ENCODE data around the gene MEX3A. TPM values are rescaled to one million over a fixed set of nuclear protein-coding genes. Genes with fewer than 3 reads are reported as not detected.
"Not testable (repeated sequence)": the region's sequence is repeated elsewhere in the genome, so short reads cannot be mapped to it uniquely, and the experiment has no call there.

MEX3A gene
- total RNA-seq, 1 donor from 2014 or later, result 7.1 TPM

GRCh38 chr1:156055281-156056048 lies 26.8 kb downstream of the MEX3A start:
- no peak for DNase-seq (ENCODE audit: low read depth)

DNA sequence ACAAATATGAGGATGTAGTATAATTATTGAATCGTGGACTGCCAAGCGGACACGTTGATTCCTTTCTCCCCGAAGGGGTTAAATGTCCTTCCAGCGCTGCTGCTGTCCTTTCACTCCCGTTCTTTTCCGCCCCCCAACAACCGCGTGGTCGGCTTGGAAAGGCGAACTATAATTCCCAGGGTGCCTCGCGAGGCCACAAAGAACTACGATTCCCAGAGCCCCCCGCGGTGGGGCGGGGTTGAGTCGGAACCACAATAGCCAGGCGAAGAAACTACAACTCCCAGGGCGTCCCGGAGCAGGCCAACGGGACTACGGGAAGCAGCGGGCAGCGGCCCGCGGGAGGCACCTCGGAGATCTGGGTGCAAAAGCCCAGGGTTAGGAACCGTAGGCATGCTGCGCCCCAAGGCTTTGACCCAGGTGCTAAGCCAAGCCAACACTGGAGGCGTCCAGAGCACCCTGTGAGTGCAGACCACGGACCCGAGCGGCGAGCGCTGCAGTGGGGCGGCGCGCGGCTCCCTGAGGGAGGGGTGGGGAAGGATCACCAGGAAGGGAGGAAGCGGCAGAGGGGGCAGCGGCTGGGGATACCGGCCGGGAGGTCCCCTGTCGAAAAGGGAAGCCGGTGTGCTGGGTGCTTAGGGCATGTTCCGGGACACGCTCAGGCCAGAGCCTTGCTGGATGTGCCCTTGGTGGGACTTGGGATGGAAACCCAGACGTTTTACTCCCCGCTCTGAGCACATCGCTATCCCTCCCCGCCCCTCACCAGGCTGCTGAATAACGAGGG lies 27.6 kb downstream of the MEX3A start, which contains the start of gene LAMTOR2:
Gene LAMTOR2, plus strand, starts transcription at position 283 of the 781 bp plus-strand sequence. Its CDS starts 108 bp downstream, at position 391.
- DNase-seq (ENCODE audit: low read depth), result peak; percentile 89

GRCh38 chr1:156053768-156054499 lies 28.3 kb downstream of the MEX3A start, which contains the start of gene UBQLN4:
Gene UBQLN4, minus strand, starts transcription at chr1:156053798. Its CDS starts 97 bp downstream, at chr1:156053701.
- peak; percentile 48 for DNase-seq (ENCODE audit: low read depth)

DNA sequence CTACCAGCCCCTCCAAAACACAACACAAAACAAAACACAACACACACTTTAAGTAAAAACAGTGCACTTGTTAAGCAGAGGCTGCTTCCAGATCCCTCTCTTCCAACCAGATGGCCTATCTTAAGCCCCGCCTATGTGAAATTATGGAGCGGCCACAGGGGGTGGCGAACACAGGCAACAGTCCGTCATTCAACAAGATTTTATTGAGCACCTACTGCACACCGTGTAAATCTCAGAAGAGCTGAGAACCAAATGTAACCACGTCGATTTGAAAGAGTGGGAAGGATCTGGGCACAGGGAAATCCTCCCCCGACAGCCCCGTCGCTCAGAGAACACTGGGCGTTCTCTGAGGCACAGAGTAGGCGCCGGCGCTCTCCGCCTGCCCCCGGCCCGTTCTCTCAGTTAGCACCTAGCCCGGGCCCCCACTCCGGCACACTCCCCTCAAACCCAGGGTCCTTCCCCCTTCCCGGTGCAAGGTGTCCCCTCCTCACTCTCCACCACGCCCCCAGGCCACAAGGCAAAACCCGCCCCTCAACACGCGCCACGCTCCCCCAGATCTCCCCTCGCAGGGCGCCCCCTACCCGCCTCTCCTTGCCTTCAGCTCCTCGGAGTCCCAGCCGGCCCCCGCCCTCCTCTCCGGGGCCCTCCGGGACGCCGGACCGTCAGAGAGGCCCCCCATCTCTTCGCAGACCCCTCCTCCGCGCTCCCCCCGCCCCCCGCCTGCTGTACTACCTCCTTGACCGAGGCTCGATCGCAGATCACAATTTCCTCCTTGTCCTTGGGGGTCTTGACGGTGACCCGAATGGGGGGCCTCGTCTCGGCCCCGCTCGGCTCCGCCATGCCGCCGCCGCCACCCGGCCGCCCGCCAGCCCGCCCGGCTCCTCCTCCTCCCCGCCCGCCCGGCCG lies 29.1 kb downstream of the MEX3A start:
- DNase-seq (ENCODE audit: low read depth), result peak; percentile 59

DNA sequence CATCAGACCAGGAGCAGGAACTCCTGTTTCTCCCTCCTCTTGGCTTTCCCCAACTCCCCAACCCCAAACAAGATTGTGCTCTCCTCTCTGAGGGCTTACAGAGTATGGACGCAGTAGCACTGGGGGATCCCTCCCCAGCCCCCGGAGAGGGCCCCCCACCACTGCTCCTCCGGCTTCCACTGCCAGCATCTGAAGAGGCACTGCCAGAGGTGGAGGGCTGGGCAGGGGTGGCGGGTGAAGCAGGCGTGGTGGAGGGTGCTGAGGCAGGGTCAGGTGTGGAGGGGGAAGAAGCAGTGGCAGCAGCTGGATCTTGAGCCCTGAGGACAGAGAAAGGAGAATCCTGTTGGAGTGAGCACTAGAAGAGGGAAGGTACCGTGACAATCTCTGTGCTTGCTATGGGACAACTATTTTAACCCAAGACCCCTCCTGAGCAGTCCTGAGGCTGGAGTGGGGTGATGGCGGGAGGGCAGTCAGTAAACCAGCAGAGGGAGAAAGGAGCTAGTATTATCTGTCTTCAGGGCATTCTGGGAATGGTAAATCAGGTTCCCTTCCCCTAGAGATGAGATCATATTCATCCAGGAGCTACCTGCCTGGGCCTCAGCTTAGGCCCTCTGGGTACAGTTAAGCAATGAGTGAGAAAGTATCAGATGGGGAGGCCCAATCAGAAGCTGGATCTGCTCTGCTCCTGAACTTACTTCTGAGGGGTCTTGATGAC lies 31.1 kb downstream of the MEX3A start:
- no peak for DNase-seq (ENCODE audit: low read depth)

DNA sequence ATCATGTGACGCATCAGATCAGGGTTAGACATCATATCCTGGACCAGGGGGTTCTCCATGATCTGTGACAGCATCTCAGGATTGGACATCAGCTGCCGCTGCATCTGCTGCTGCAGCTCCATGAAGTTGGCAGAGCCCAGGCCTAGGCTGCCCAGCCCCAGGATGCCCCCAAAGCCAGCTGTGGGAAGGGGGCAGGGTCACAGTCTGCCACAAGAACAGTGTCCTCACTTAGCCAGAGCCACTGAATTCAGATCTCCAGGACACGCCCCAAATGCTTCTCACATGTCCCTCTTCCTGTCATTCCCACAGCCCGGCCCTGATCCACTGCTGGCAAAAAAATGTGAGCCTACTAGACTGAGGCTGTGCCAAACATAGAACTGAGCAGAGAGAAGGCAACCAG lies 31.9 kb downstream of the MEX3A start:
- DNase-seq (ENCODE audit: low read depth), result no peak

DNA sequence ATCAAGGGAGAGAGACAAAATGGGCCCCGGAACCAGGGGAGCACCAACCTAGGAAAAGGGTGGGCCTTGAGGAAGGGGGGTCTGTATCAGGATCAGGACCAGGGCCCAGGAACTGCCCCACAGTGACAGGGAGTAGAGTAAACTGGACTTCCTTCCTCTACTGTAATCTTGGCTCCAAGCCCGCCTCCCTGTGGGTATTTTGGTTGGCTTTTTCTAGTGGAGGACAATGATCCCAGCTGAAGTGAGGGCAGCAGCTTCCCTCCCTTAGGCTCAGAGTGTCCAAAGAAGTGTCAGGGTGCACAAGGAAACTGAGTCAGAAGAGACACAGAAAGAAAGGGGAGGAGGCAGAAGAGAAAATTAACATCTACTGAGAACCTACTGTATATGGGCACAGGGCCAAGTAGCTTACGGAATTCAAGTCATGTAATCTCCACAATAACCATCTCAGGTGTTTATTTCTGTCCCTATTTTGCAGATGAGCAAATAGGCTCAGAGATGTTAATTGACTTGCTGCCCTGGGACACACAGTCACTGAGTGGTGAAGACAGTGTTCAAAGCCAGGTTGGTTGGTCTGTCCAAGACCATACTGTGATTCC lies 33.5 kb downstream of the MEX3A start:
- no peak for DNase-seq (ENCODE audit: low read depth)

DNA sequence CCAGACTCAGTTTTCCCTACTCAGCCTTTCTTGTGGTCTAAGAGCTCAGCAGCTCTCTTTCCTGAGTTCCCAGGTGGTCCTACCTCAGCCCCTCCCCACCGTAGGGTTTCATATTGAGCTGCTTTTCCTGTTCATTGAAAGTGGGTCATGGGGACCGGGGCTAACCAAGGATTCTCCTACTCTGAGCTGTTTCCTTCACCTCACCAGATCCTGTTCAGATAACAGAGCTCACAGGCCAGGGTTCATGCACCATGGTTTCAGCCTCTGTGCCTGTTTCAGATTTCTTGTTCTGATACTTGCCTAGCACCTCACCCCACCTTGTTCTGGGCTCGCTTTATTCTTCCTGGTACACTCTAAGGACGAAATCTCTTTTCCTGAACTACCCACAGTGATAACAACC lies 37.2 kb downstream of the MEX3A start:
- no peak for DNase-seq (ENCODE audit: low read depth)

- DNase-seq (ENCODE audit: low read depth), result no peak
Observed at GRCh38 chr1:156042828-156043227, 39.4 kb downstream of the MEX3A start.

DNA sequence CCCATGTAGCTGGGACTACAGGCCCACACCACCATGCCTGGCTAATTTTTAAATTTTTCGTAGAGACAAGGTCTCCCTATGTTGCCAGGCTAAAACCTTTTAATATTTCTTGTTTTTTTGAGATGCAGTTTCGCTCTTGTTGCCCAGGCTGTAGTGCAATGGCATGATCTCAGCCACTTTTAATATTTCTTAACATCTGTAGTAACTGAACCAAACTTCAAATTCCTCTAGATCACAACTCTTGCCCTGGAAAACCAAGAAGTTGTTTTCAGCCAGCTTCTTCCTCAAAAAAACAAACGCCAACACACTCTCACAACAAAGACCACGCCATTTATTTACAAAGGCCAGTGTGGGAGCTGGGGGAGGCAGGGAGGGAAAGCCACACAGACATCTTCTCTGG lies 47.3 kb downstream of the MEX3A start:
- not testable (repeated sequence) for DNase-seq (ENCODE audit: low read depth)

- no peak for DNase-seq (ENCODE audit: low read depth)
Observed at GRCh38 chr1:156033011-156033410, 49.3 kb downstream of the MEX3A start.

DNA sequence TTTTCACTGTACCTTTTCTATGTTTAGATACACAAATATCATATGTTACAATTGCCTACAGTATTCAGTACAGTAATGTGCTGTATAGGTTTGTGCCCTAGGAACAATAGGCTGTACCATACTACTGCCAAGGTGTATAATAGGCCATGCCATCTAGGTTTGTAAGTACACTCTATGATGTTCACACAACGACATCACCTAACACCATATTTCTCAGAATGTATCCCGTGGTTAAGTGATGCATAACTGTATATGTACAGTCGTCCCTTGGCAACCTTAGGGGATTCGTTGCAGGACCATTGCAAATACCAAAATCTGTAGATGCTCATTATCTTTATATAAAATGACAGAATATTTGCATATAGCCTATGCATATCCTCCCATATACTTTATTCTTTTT lies 55.7 kb downstream of the MEX3A start:
- no peak for DNase-seq (ENCODE audit: low read depth)

- peak; percentile 31 for DNase-seq (ENCODE audit: low read depth)
Observed at GRCh38 chr1:156025876-156026275, 56.4 kb downstream of the MEX3A start.

GRCh38 chr1:156024801-156025200 lies 57.5 kb downstream of the MEX3A start:
- DNase-seq (ENCODE audit: low read depth), result no peak

Other genes with a start within 250 kb of the MEX3A start
- 17.4 and 46.1 TPM in 2 replicates for gene GON4L, start 225.3 kb downstream of the MEX3A start, total RNA-seq
- gene SYT11, start 222.9 kb downstream of the MEX3A start, total RNA-seq, result 20.3 and 35.1 TPM in 2 replicates
- gene RIT1, start 171.1 kb downstream of the MEX3A start, total RNA-seq, result 38.4 and 88.2 TPM in 2 replicates
- gene KHDC4, start 148.1 kb downstream of the MEX3A start, total RNA-seq, result 16.8 and 39.1 TPM in 2 replicates
- gene RXFP4, start 140.8 kb downstream of the MEX3A start, total RNA-seq, result not detected in 2 replicates
- gene ARHGEF2, start 103.9 kb downstream of the MEX3A start, total RNA-seq, result 36.8 and 53.6 TPM in 2 replicates
- gene SSR2, start 61.5 kb downstream of the MEX3A start, total RNA-seq, result 366 and 540 TPM in 2 replicates
- gene UBQLN4, start 28.7 kb downstream of the MEX3A start, total RNA-seq, result 16.0 and 25.2 TPM in 2 replicates
- gene LAMTOR2, start 27.7 kb downstream of the MEX3A start, total RNA-seq, result 53.6 and 79.0 TPM in 2 replicates
- gene RAB25, start 21.3 kb downstream of the MEX3A start, total RNA-seq, result 0.50 and 43.9 TPM in 2 replicates
- gene LMNA, start 32.2 kb upstream of the MEX3A start, total RNA-seq, result 420 and 617 TPM in 2 replicates
- 0.69 and 7.4 TPM in 2 replicates for gene SEMA4A, start 71.1 kb upstream of the MEX3A start, total RNA-seq
- 5.9 and 17.4 TPM in 2 replicates for gene SLC25A44, start 111.6 kb upstream of the MEX3A start, total RNA-seq
- 47.1 and 65.8 TPM in 2 replicates for gene PMF1, start 130.5 kb upstream of the MEX3A start, total RNA-seq
- gene BGLAP, start 159.7 kb upstream of the MEX3A start, total RNA-seq, result 0.15 TPM in 1 of 2 replicates, not detected in the other
- gene PAQR6, start 165.6 kb upstream of the MEX3A start, total RNA-seq, result 0.80 TPM in 1 of 2 replicates, not detected in the other
- gene SMG5, start 200.4 kb upstream of the MEX3A start, total RNA-seq, result 58.5 and 92.8 TPM in 2 replicates
- gene TMEM79, start 201.9 kb upstream of the MEX3A start, total RNA-seq, result 0.52 and 1.6 TPM in 2 replicates
- 23.7 and 37.2 TPM in 2 replicates for gene GLMP, start 213.2 kb upstream of the MEX3A start, total RNA-seq
- gene VHLL, start 216.8 kb upstream of the MEX3A start, total RNA-seq, result not detected in 2 replicates